Skin of body (tissue), 2 donors: ENCODE results near the gene PSRC1. TPM values are rescaled to one million over a fixed set of nuclear protein-coding genes. Genes with fewer than 3 reads are reported as not detected.
"Not testable (repeated sequence)": the region's sequence is repeated elsewhere in the genome, so short reads cannot be mapped to it uniquely, and the experiment has no call there.

Experiments
- DNase-seq: peaks from one replicate; lab custom pipeline; 2025; lab: John Stamatoyannopoulos, UW
- total RNA-seq: library from RNA; depleted of rRNA; stranded (reverse); fragments of >200 nt; gene quantifications from one replicate; pipeline ENCODE4 v1.2.3, GENCODE V29; 2014

The PSRC1 gene
- 5.0 TPM for total RNA-seq

DNA sequence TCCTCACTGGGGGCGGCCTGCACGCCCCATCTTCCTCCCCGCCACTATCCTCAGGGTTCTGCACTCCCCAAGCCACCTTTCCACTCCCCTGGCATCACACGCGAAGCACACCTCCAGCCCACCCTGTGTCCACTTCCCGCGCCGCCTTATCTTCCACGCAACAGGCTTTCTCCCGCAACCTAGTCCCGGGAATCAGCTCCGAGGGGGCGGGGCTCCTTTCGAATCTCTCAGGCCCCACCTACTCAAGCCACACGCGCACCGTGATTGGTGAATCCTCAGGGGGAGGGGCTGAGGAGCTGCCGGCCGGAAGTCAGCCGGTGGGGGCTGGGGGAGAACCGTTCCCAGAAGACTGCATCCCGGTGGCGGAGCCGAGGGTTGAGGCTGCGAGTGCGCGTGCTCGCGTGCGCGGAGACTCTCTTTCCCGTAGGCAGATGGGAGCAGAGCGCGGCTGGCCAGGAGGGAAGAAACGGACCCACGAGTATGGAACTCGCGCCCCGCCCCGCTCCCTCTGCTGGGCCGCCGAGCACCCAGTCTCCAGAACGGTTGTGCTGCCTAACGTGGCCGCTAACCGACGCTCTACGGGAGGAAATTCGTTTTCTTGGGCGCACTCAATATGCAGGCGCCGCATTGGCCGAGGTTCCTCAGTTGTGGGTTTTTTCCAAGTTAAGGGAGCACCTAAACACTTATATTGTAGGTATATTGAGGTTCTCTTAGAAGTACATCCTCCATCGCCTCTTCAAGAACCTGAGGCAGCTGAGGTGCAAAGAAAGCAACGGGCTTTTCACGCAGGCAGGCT lies at the start of gene PSRC1:
Gene PSRC1 (minus strand): TSS at position 194 of the 796 bp plus-strand sequence.
- peak; percentile 94 for DNase-seq

DNA sequence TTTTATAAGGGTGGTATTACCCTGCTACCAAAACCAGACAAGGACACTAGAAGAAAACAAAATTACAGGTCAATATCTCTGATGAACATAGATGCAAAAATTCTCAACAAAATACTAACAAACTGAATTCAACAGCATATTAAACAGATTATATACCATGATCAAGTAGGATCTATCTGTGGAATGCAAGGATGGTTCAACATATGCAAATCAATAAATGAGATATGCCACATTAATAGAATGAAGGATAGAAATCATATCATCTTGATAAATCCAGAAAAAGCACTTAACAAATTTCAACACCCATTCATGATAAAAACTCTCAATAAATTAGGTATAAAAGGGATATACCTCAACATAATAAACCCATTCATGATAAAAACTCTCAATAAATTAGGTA lies 48.2 kb upstream of the PSRC1 start:
- no peak for DNase-seq

DNA sequence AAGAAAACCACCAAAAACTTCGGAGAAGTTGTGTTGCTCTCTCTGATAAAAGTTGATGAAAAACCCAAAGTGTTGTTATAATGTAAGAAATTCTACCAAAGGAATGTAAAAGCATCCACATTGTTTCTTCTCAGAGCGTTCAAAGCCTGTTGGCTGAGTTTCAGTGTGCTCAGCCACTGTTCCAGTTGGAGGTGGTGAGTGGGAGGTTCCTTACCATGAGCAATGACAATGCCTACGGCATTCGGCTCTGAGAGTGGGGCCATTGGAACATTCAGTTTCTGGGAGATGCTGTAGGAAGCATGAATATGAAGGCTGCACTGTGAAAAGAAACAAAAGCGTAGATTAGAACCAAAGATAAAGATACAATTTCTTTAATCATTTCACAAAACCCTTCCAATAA lies 44.3 kb upstream of the PSRC1 start:
- no peak for DNase-seq

DNA sequence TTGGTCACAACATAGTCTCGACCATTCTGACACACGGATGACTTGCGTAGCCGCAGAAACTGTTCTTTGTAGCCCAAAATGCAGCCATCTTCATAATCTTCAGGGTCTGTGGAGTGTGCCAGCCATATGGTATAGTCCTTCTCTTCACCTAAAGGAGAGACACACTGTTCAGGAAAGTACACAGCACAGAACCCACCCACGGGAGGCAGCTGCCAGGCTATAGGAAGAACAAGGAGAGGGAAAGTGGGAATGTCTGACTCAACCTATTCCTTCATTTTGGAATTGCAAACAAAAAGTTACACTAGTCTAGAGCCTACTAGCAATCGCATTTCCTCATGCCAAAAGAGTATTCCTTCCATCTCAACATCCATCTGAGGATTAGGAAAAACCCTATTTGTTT lies 40.0 kb upstream of the PSRC1 start:
- no peak for DNase-seq

DNA sequence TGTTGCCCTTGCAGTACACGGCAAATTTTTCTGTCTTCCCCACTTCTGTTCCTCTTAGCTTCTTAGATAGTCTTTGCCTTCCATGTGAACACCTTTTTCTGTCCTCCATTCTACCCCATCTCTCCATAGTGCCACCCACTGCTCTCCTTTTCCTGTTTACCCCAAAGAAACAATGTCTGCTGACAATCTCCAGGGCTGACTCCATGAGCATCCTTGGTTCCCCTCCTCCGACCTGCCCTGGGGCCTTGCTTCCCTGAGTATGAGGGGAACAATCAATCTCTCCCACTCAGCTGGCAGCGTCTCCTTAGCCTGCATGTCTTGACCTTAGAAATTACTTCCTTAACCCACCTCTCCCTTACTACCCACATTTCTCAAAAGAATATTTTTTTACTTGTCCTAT lies 36.2 kb upstream of the PSRC1 start:
- no peak for DNase-seq

DNA sequence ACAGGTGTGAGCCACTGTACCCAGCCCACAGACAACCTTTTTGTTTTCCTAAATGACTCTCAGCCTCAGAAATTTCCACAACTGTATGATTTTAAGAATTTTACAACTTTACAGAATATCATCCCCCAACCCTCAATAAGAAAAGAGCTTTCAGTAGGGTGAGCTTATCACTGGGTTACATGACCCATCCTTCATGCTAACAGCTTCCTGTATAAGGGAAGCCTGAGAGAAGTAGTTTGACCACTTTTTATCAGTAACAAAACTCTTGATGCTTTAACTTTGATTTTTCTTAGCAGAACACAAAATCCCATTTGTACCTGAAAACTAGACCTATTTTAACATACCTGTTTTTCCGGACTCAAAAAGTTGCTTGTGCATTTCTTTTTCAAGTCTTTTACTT lies 33.6 kb upstream of the PSRC1 start:
- no peak for DNase-seq

DNA sequence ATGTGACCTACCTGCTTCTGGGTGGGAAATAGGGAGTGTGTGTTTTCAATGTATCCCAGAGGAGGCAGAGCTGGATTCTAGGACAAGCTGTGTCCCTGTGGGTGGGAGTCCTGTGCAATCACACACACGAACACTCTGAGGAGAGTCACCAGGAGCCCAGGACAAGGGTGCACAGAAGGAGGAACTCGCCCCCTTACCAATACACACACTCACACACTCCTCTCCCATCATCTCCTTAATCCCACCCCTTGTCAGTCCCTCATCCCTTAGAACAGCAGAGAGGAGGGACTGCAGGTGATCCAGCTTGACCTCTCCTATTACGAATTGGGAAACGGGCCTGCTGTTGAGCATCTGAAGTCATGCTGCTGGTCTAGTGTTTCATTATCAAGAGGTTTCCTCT lies 32.3 kb upstream of the PSRC1 start:
- no peak for DNase-seq

DNA sequence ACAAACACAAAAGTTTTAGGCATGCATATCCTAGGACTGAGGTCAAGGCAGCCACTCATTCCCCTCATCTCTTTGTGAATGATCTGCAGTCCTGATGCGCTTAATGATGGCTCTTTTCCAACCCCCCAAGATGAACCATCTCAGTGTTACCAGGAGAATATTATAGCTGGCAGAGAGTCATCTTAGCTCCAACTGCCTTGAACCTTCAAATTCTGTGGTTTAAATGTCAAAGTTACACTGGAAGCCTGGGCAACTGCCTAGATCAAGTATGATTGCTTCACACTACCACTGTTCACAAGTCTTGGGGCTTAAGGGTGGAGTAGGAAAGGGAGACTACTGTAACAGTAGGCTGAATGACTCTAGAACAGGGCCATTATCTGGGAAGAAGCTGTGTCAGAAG lies 31.9 kb upstream of the PSRC1 start:
- no peak for DNase-seq

DNA sequence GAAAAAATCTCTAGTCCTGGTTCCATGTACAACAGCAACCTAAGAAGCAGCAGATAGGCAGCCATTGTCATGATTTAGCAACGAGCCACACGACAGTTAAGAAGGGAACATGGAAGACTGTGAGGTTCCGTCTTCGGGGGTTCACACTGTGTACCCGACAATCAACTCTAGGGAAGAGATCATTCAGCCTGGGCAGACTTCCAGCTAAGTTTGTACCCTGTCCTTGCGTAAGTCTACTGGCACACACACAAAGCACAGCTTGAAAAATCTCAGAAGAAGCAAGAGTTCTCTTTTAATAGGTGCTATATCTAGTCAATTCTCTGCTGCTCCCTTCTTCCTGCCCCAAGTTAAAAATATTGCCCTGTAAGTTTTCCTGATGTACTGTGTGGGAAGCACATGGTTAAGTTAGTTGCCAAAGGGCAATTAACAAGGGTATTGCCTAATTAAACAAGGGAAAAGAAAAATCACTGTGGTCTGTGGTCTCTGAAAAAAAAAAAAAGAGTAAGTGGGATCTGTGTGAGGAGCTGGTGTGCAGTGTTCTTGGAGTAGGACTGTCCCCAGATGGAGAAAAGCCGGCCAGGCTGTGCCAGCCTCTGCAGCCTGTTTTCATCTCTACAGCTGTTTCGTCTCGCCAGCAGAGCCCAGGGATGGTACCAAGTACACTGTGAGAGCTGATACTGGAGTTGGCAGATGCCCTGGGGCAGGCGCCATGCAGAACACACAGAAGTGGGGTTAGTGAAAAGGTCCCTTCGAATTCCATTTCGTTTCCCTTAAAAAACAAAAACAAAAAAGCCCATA lies 30.2 kb upstream of the PSRC1 start:
- no peak for DNase-seq

DNA sequence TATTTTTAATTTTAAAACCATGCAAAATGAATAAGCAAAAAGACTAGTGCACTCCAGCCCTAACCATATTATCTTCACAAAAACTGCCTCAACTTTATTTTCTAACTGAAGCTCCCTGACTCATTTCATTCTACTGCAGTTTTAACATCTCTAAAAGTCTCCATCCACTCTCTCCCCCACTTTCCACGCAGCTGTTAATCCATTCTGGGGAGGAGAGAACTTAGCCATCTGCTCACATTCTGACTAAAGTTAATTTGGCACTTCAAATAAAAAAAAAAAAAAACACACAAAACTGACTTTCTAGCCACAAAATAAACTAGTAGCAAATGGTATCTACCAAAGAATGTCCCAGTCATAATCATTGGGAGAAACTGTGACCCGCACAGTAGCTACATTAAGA lies 29.3 kb upstream of the PSRC1 start:
- DNase-seq, result peak; percentile 7

DNA sequence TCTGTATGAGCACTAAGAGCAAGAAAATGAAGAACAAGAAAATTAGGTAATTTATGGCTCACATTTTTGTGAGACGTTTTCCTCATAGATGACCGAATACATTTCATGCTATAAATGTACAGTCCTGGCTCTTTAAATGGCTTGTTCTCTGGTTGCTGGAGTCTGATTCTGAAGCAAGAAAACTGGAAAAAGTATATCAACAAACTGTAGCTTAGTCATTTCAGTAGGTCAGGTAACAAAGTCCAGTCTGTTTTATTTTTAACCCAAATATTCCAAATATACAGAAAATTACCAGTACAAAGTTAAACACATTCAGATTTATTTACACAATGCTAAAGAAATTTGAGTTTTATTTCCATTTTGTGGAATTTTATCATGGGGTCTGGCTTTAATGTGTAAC lies 26.4 kb upstream of the PSRC1 start:
- DNase-seq, result no peak

DNA sequence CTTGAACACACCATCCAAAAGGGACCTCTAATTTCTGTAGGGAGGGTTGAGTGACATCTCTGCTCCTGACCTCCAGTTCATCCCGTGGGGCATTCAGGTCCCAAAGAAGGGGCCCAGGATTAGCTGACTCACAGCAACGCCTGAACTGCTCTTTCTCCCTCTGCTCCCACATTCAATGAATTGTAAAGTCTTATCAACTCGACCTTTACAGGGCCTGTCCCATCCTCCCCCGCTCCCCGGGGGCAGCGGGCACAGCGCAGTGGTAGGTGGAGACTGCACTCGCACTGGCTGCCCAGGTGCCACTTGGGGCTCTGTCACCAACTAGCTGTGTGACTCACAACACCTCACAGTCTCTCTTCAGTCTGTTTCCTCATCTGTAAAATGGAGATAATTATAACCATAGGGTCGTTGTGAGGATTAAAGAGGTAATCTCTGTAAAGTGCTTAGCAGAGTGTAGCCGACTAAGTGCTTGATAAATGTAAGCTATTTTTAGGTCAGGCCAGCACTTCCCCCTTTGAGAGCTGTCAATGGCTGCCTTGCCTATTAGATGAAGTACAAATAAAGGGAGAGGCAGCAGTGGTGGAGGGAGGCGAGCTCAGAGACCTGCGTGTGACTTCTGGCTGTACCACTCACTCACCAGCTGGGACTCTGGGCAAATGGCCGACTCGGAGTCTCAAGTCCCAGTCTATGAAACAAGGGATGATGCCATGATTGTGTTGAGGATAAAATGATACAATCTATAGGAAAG lies 24.5 kb upstream of the PSRC1 start:
- no peak for DNase-seq

DNA sequence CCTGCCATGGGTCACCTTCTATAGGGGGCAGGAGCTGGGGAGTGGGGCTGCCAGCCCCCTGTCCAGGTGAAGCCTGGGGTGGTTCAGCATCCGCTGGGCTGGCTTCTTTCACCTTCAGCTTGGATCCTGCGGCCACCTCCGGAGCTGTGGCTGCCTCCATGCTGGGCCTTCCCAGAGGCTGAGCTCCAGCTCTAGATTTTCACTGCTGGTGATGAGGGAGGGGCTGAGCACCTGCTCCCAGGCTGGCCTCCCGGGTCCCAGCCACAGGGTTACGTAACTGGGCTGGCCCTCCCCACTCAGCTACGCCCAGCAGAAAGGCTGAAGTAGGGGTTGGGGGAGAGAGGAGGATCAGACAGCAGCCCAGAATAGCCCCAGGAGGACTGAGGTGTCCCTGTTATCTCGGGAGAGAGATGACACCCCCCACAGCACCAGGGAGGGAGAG lies 23.9 kb upstream of the PSRC1 start, which contains the start of gene MYBPHL:
Gene MYBPHL (minus strand): TSS at position 180 of the 442 bp plus-strand sequence. CDS start 20 bp downstream, at position 160.
- no peak for DNase-seq

DNA sequence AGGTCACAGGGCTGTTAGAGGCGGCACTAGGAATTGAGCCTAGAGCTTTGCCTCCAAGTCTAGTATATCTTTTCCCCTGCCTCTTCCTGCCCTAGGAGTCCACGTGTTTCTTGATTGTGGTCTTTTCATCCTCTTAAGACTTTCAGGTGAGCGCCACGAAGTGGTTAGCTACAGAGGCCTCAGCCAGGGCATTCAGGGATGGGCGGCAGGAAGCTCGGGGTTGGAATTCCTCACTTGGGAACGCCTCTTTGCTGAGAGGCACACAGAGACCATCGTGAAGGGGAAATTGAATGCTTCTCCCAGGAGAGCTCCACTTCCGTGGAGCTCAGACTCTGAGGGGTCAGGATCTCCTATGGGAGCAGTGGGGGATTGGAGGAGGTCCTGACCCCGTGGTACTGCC lies 23.0 kb upstream of the PSRC1 start:
- not testable (repeated sequence) for DNase-seq

DNA sequence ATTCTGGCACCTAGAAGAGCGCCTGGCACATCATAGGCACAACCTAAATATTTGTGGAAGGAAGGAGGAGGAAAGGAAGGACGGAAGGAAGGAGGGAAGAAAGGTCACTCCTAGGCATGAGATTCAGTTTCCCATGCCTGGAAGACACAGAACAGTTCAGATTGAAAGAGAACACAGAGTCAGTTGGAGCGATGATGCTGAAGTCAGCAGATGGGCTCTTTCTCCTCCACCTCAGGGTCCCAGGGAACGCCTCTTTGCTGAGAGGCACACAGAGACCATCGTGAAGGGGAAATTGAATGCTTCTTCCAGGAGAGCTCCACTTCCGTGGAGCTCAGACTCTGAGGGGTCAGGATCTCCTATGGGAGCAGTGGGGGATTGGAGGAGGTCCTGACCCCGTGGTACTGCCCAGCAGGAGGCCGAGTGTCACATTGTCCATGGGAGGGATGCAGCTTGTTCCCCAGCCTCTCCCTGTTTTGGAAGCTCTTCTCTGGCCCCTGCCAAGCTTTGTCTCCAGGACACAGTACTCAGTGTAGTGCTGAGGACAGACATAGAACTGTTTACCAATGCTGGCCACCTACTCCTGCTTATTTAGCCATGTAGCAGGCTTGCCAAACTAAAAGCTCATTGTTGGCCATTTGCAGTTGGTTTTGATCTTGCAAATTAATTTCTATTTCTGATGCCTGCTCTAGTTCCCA lies 21.4 kb upstream of the PSRC1 start:
- no peak for DNase-seq

DNA sequence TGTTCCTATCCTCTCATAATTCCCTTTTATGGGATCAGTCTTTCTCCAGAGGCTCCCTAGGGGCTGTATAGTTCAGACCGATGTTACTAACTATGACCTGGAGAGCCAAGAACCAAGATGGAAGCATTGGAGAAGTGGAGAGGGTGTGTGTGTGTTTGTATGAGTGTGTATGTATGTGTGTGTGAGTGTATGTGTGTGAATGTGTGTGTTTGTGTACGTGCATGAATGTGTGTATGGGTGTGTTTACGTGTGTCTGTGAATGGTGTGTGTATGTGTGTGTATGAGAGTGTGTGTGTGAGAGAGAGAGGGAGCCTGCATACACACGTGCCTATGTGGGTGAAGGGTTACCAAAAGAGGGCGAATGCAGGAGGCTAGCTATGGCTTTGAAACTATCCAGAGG lies 18.9 kb upstream of the PSRC1 start:
- no peak for DNase-seq

DNA sequence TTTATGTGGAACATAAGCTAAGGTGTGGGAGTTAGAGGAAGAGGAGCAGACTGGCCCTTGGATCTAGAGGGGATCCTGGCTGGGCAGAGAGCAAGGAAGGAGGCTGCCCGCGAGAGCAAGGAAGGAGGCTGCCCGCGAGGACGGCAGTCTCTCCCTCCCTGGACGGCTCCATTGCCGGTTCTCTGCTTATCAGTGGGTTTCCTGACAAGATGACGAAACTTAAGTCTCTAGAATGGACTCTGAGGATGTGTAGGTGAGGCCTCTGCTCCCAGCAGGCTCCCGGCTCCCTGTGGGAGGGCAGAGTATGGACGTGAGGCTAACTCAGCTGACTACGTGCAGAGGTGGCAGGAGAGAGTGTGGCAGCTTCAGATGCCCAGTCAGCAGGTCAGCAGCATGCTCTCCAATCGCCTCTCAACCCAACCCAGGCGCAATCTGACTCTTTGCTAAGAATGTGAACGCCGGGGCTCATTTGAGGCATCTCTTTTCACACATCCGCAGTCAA lies 17.8 kb upstream of the PSRC1 start:
- DNase-seq, result no peak

DNA sequence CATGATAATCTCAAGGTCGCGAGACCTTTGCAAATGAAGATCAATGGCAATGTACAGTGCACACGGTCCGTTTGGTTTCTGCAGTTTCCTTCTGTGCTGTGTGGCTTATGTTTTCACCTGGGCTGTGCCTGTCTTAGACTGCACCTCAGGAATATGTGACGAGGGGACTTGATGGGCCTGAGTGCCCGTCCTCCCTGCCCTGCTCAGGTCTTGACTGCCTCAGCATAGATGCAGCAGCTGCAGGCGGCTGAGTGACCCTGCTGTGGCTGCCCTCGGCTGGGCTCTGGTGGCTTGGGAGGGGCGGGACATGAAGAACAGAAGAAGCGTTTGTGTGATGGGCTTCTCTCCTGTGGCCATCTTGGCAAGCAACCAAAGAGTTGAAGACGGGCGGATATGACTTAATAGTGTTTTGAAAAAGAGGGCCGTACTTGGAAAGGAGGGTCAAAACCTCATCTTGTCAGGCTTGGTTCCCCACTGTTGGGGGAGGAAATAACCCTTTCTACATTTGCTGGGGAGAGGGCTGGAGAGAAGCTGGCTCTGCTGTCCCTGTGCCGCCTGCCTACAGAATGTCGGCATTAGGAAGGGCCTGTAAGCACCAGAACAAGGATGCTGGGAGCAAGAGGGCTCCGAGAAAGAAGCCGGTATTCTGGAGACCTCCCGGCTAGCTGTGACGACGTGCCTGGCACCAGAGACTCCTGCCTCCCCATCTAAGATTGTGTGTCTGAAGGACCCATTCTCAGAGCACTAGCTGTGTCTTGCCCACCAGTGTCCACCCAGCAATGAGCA lies 16.8 kb upstream of the PSRC1 start:
- peak; percentile 33 for DNase-seq

DNA sequence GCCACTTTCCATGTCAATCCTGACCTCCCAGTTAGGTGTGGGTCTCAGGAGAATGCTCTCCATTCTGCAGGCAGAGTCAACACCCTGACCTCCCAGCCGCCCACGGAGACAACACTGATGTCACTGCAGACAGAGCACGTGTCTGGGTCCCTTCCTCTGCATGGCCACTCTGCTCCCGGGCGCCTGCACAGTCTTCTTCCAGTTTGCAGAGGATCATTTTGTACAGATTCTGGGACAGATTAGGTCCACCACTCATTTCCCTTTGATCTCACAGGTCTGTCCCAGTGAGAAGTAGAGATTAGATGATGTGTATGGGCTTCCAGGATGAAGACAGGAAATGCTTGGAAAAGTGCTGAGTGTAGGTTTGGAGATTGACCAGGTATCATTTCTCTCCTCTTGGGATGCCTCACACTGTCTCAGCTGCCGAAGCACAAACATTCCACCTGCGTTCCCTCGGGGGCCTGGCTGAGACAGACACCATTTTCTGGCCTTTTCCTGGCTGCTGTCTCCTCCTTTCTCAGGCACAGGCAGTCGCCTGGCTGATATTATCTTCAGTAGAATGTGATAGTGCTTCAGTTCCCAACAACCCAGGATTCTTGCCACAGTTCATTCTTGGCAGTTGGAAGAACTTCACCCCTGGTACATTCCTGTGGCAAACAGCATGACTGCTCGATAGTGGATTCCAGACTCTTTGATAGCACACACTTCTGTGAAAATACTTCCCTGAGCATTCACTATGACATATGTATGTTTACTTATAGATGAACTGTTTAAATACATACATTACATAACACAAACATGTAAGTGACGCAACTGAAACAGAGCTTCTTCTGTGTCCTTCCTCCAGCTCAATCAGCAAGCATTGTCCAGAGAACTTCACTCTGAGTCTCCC lies 16.0 kb upstream of the PSRC1 start:
- DNase-seq, result no peak
